NCI-H1048 (cell line): ENCODE data around the gene ZSCAN25.
"Not testable (repeated sequence)": the region's sequence is repeated elsewhere in the genome, so short reads cannot be mapped to it uniquely, and the experiment has no call there.

Source experiments
- DNase-seq: peaks from one replicate; lab custom pipeline; 2025; lab: John Stamatoyannopoulos, UW

The ZSCAN25 gene

DNA sequence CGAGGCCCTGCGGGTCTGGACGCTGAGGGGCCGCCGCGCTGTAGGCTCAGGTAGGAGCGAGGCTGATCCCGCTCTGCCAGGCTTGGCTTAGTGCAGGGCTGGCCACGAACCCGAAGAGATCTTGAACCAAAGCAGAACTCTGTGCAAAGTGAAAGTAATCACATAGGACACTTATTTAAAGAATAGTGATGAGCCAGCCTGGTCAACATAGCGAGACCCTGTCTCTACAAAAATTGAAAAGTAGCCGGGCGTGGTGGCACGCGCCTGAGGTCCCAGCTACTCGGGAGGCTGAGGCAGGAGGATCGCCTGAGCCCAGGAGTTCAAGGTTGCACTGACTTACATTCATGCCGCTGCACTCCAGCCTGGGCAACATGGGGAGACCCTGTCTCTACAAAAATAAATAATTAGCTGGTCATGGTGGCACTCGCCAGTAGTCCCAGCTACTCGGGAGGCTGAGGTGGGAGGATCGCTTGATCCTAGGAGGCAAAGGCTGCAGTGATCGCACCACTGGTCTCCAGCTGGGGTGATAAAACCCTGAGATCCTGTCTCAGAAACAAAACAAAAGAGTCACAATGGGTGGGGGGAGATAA, 541 bp downstream of the ZSCAN25 start:
- no peak for DNase-seq

GRCh38 chr7:99618726-99619125, 2.0 kb downstream of the ZSCAN25 start:
- no peak for DNase-seq

DNA sequence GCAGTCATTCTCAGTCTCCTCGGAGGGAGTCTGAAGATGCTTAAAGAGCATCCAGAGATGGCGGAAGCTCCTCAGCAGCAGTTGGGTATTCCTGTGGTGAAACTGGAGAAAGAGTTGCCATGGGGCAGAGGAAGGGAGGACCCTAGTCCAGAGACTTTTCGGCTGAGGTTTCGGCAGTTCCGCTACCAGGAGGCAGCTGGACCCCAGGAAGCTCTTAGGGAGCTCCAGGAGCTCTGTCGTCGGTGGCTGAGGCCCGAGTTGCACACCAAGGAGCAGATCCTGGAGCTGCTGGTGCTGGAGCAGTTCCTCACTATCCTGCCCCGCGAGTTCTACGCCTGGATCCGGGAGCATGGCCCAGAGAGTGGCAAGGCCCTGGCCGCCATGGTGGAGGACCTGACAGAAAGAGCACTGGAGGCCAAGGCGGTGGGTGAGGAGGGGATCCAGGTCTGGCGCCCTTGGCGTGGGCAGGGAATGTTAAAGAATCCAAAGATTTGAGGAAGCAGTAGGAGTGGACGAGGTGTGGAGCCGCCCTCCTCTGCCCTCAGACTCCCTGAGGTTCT, 2.9 kb downstream of the ZSCAN25 start:
- DNase-seq: no peak

- no peak for DNase-seq
Observed at GRCh38 chr7:99621271-99621670, 4.5 kb downstream of the ZSCAN25 start.

DNA sequence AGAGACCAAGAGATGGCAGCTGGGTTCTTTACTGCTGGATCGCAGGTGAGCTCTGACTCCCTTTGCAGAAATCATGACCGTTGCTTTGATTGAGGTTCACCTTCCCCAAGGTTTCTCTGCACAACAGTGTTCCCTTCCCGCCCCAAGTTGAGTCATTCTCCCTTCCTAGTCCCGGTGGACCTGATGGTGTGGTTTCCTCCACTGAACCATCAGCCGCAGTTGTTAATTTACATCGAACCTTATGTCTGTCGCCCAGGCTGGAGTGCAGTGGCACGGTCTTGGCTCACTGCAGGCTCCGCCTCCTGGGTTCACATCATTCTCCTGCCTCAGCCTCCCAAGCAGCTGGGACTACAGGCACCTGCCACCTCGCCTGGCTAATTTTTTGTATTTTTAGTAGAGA, 5.8 kb downstream of the ZSCAN25 start:
- DNase-seq: no peak

- DNase-seq: no peak
Observed at GRCh38 chr7:99623091-99623693, 6.4 kb downstream of the ZSCAN25 start.

DNA sequence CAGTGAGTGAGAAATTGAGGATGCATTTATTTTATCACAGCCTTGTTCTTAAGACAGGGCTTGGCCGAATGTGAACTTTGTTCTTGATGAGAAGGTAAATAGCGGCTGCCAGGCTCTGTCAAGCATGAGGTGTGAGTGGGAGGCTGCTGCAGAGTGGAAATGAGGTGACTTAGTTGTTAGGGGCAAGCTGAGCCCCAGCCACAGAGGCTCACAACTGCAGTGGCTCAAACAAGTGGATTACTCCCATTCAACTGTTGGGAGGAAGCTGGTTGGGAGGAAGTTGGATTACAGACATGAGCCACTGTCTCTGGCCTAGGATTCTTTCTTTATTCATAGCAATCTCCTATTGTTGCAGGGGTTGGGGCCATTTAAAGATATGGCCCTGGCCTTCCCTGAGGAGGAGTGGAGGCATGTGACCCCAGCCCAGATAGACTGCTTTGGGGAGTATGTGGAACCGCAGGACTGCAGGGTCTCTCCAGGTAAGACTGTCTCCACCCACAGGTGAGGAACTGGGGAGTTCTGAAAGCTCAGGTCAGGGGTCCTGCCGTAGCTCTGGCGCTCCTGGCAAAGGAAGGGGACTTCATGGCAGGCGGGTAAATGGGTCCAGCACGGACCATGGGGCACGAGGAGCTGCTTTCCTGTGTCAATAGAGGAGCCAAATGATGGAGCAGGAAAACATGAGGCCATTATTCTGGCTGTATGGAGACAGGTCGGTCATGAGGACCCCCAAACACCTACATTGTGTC, 7.1 kb downstream of the ZSCAN25 start:
- no peak for DNase-seq

DNA sequence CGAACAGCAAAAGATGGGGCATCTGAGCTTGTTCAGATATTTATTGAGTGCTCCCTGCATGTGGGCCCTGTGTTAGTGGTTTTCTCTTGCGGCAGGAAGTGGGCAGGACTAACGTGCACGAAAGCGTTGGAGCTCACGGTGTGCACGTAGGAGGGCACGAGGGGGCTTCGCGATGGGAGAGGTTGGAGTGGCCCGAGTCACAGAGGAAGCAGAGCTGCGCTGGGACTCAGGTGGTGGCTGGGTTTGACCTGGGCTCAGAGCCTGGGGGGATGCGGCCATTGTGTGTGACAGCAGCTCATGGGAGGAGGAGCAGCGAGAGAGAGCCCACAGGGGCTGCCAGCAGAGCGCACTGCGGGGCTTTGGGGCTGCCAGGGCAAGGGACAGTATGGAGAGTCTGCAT, 7.7 kb downstream of the ZSCAN25 start:
- no peak for DNase-seq

GRCh38 chr7:99625321-99625720, 8.6 kb downstream of the ZSCAN25 start:
- no peak for DNase-seq

DNA sequence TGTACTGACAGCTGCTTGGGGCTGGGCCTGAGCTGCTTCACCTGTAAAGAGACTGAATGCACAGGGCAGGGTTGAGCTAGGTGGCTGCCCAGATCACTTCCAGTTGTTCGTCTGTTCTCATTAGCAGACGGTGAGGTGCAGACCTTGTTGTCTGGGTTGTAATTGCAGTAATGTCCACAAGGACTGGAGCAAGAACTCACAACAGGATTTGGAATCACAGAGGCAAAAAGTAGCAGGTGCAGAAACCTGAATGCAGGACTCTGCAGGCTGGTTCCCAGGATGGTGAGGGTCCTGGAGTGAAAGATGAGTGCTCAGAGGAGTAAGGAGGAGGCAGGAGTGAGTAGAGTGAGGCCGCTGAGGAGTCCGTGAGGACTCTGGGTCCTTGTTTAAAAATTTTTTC, 9.2 kb downstream of the ZSCAN25 start:
- DNase-seq: no peak

GRCh38 chr7:99626661-99627060, 9.9 kb downstream of the ZSCAN25 start:
- no peak for DNase-seq

DNA sequence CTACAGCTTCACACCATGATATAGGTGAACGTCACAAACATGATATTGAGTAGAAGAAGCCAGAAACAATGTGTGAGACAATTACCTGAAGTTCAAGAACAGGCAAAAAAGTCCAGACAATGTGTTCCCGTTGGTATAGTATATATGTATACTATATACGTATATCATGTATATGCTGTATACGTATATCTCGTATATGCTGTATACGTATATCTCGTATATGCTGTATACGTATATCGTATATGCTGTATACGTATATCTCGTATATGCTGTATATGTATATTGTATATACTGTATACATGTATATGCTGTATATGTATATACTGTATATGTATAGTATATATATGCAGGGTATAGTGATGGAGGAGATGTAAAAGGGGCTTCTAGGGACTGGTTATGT, 10.8 kb downstream of the ZSCAN25 start:
- DNase-seq: no peak

- DNase-seq: no peak
Observed at GRCh38 chr7:99628471-99629465, 12.0 kb downstream of the ZSCAN25 start.

- no peak for DNase-seq
Observed at GRCh38 chr7:99629643-99630042, 12.9 kb downstream of the ZSCAN25 start.

- DNase-seq: no peak
Observed at GRCh38 chr7:99631295-99632109, 14.8 kb downstream of the ZSCAN25 start.

- not testable (repeated sequence) for DNase-seq
Observed at GRCh38 chr7:99637414-99637813, 20.7 kb downstream of the ZSCAN25 start.

GRCh38 chr7:99638731-99639130, 22.0 kb downstream of the ZSCAN25 start:
- no peak for DNase-seq

DNA sequence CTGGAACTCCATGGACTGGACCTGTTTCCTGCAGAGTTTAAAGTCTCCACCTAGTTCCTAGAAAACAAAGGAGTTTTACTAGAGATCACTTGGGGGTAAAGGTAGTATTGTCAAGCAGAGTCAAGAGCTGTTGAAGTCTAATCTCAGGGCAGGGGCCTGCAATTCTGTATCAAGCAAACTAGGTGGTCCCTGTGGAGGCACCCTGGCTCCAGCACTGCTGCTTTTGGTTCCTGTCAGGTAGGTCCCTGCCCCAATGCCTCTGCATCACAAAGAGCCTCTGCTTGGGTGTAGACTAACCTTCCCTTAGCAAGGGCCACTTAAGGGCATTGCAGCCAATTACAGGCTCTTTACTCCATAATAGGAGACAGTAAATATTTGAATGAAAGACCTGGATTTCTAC, 22.5 kb downstream of the ZSCAN25 start:
- DNase-seq: no peak

DNA sequence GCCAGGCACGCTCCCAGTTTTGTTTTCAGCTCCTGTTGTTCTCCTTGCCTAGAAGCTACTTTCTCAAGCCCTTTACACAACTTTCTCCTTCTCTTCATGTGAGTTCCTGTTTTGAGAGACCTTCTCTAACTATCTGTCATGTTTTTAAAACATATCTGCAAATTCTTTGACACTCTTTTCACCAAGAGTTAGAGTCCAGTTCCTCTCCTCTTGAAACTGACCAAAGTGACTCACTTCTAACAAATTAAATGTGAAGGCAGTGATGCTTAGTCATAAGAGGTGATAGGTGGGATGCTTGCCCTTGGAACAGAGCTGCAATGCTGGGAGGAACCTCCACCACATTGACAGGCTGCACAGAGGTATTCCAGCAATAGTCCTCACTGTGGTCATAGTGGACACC, 25.3 kb downstream of the ZSCAN25 start:
- no peak for DNase-seq

GRCh38 chr7:99643464-99643863, 26.7 kb downstream of the ZSCAN25 start:
- DNase-seq: no peak

DNA sequence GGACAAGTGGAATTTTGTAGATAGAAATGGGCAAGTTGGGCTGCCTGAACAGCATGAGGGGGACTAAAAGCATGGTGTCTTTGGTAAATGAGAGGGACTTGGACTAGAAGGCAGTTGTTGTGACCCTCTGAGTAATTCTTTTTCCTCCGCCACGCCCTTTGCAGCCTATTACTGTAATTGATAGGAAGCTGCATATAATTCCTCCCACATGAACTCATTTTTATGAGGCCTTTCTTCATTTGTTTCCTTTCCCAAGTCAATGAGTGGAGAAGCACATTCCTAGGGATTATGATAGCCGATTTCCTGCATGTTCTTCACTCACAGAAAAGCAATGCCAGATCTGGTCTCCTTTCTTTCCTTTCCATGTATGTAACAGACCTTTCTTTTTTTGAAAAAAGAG, 27.7 kb downstream of the ZSCAN25 start:
- DNase-seq: no peak
